Left colon (tissue), 2 donors: ENCODE measurements around the gene ZBTB7B. TPM values are rescaled to one million over a fixed set of nuclear protein-coding genes. Genes with fewer than 3 reads are reported as not detected.
A peak's percentile ranks its signal among the peaks of the same experiment; 100 is the strongest.
"Not testable (repeated sequence)": the region's sequence is repeated elsewhere in the genome, so short reads cannot be mapped to it uniquely, and the experiment has no call there.

Source experiments
- ATAC-seq: fragments of 200-7000 bp; cut with Tn5 transposase; one replicate; pipeline ENCODE4 v1.9.1; 2020; ENCODE audit warnings: mild to moderate bottlenecking, moderate library complexity
- DNase-seq, 2 donors: peaks; one replicate each; pipeline ENCODE4 v3.0.0-alpha.2; 2020
- intact Hi-C, 2 donors: fragments of 100-400 bp; cut with DNase I in 1 of 2; cut with micrococcal nuclease in 1 of 2; formaldehyde crosslinking; loops; one replicate each; pipeline versions ENCODE4 v1.11.2 to v1.14.0; 2022; cut with DNase I, micrococcal nuclease
- total RNA-seq, 2 donors: library from RNA; stranded (reverse); fragmentation: NEBNext Ultra II Directional; extraction: Animal tissue kit (Norgen Biotek cat#: 25700); gene quantifications; one replicate each; pipeline ENCODE4 v1.2.1, GENCODE V29; 2021
- donor health status: DM: no; HTN: no; CAD: no.
- donor health status: DM: yes; HTN: yes; CAD: no.

ZBTB7B gene
- total RNA-seq, 2 donors from 2014 or later: 248 to 326 TPM

DNA sequence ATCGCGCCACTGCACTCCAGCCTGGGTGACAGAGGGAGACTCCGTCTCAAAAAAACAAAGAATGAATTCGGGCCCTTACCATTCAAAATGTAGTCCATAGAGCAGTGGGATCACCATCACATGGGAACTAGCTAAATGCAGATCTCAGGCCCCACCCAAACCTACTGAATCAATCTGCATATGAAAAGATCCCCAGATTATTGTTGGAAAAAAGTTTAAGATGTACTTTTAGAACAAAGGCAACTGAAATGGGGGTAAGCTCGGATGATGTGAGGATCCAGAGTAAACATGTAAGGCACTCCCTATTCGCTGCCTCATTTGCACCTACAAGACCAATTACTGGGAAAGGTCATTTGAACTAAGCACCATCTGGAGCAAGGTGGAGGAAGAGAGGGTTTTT lies 20.3 kb upstream of the ZBTB7B start:
- DNase-seq (no peak), ATAC-seq (no peak)
- intact Hi-C loops: no loop called here

GRCh38 chr1:154982897-154983648 lies 19.5 kb upstream of the ZBTB7B start, which contains the start of gene FLAD1:
Gene FLAD1, plus strand, starts transcription at chr1:154983344. Its CDS starts 351 bp downstream, at chr1:154983695.
- ATAC-seq (peak; percentile 99), DNase-seq (peak; percentile 95 to 98)
- intact Hi-C loops: no loop called here

- DNase-seq (no peak), ATAC-seq (peak; percentile 15)
- intact Hi-C loops: no loop called here
These were observed 18.7 kb upstream of the ZBTB7B start for GRCh38 chr1:154983776-154984466.

GRCh38 chr1:154986736-154987135 lies 15.9 kb upstream of the ZBTB7B start:
- ATAC-seq, intact Hi-C loops, DNase-seq: not testable (repeated sequence)

DNA sequence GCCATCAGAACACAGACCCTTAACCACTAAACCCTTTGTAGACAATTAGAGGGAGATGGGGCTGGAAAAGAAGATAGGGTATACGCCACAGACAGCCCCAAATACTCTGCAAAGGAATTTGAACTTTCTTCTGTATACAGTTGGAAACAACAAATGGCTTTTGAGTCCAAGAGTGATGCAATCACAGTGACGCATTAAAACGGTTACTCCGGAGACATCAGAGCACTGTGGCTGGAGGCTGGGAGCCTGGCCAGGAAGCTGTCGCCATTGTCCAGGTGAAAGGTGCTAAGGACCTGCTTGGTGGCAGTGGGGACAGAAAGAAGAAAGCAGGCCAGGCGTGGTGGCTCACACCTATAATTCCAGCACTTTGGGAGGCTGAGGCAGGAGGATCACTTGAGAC lies 15.3 kb upstream of the ZBTB7B start:
- intact Hi-C loops: no loop called here
- ATAC-seq: no peak

DNA sequence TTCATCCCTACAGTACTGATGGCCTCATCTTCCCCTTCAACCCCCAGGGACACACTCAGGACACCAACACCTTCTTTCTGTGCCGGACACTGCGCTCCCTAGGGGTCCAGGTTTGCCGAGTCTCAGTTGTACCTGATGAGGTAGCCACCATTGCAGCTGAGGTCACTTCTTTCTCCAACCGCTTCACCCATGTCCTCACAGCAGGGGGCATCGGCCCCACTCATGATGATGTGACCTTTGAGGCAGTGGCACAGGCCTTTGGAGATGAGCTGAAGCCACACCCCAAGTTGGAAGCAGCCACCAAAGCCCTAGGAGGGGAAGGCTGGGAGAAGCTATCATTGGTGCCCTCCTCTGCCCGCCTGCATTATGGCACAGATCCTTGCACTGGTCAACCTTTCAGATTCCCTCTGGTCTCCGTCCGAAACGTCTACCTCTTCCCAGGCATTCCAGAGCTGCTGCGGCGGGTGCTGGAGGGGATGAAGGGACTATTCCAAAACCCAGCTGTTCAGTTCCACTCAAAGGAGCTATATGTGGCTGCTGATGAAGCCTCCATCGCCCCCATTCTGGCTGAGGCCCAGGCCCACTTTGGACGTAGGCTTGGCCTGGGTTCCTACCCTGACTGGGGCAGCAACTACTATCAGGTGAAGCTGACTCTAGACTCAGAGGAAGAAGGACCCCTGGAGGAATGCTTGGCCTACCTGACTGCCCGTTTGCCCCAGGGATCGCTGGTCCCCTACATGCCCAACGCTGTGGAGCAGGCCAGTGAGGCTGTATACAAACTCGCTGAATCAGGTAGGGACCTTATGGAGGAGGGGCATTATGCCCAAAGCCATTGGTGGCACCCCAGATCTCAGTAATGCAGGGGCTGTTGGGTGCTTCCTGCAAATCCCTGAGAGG lies 14.3 kb upstream of the ZBTB7B start:
- ATAC-seq: no peak
- DNase-seq: no peak
- intact Hi-C loops: no loop called here

More for the DNA sequence above, 15.3 kb upstream of the ZBTB7B start:
- no peak for DNase-seq

- DNase-seq (no peak), ATAC-seq (peak; percentile 74)
These were observed 13.3 kb upstream of the ZBTB7B start for GRCh38 chr1:154989195-154989860.

DNA sequence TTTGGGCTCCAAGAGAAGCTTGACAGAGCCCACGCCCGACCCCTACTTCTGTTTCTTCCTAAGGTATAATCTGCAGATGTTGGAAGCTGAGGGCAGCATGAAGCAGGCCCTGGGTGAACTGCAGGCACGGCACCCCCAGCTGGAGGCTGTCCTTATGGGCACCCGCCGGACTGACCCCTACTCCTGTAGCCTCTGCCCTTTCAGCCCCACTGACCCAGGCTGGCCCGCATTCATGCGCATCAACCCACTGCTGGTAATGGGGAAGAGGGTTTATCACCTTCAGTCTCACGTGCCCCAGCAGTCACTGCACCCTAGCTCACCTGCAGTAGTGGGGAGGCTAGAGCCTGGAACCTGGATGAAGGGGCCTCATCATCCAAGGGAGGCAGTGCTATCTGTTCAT lies 12.3 kb upstream of the ZBTB7B start:
- intact Hi-C loops: no loop called here
- no peak for ATAC-seq
- no peak for DNase-seq

More at GRCh38 chr1:154989195-154989860, 13.3 kb upstream of the ZBTB7B start:
- intact Hi-C loops: no loop called here

DNA sequence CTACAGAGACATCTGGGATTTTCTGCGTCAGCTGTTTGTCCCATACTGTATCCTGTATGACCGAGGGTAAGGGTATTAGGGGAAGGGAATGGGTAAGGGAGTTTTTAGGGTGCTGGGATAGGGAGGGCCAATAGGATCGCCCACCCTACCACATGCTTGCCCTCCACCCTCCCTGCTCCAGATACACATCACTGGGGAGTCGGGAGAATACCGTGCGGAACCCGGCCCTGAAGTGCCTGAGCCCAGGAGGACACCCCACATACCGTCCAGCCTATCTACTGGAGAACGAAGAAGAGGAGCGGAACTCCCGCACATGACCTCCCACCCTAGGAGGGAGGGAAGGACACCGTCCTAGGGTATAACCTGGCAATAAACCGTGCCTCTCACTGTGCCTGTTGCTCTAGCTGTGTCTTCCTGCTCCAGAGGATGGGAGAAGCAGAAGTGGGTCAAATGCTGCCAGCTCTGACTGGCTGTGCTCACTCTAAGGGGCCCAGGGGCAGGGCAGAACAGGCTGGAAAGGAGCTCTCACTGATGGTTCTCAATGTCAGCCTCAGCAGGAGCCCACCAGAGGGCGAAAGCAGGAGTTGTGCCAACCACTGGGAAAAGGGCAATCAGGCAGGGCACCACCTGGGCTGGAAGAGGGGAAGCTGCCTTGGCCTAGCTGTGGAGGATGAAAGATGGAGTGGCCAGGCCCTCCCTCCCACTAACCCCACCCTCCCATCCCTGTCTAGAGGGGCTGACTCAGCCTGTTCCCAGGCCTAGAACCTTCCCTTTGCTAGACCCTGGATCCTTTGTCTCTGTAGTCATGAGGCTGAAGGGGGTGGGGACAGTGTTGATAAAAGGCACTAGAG lies 9.7 kb upstream of the ZBTB7B start:
- peak; percentile 18 for ATAC-seq
- intact Hi-C loops: no loop called here
- DNase-seq: no peak

GRCh38 chr1:154993572-154994268 lies 8.9 kb upstream of the ZBTB7B start, which contains the start of gene LENEP:
Gene LENEP, plus strand, starts transcription at chr1:154993586. Its CDS starts 22 bp downstream, at chr1:154993608.
- DNase-seq (no peak), ATAC-seq (no peak)
- intact Hi-C loops: no loop called here

- DNase-seq: no peak
- no peak for ATAC-seq
- intact Hi-C loops: no loop called here
These were observed 8.4 kb upstream of the ZBTB7B start for GRCh38 chr1:154994269-154994587.

DNA sequence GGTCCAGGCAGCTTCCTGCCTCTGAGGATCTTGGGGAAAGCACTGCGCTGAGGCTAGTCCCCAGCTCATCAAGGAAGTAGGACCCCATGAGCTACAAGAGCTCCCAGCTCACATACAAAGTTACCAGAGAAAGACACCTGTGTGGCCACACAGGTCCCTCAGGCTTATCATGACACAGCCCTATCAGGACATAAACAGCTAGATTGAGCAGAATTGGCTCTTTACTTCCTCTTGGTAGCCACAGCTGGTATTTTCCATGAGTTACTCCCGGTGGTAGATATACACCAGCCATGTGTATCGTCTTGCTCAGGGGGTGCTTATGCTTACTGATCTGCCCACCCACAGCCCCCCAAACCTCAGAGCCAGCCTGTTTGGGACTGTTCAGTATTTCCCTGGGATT lies 8.0 kb upstream of the ZBTB7B start:
- intact Hi-C loops: no loop called here
- ATAC-seq (no peak), DNase-seq (no peak)

GRCh38 chr1:154995301-154995983 lies 7.2 kb upstream of the ZBTB7B start:
- ATAC-seq (peak; percentile 12), DNase-seq (peak; percentile 66 to 68)
- intact Hi-C loops: not testable (repeated sequence)

GRCh38 chr1:154996966-154997701 lies 5.5 kb upstream of the ZBTB7B start:
- ATAC-seq (no peak), DNase-seq (no peak)
- intact Hi-C loops: no loop called here

- intact Hi-C loops: no loop called here
- DNase-seq (no peak), ATAC-seq (no peak)
These were observed 4.3 kb upstream of the ZBTB7B start for GRCh38 chr1:154998201-154998780.
